IMR-90 (cell line): Measurements from ENCODE around the gene SOX6. TPM values are rescaled to one million over a fixed set of nuclear protein-coding genes. Genes with fewer than 3 reads are reported as not detected.

Experiments
- ATAC-seq: fragments of 200-7000 bp; cut with Tn5 transposase; 2 replicates; pipeline ENCODE4 v1.9.1; 2020; ENCODE audit warnings: low read depth, mild to moderate bottlenecking, moderate library complexity
- BruUV-seq: library from RNA; stranded (reverse); fragments of 400-500 nt; replicated peaks from 2 replicates; lab custom pipeline; 2021; lab: Mats Ljungman, UMichigan
- CTCF ChIA-PET: fragments of 300-600 bp; formaldehyde crosslinking; extraction: SDS; loops from one replicate; lab custom pipeline; 2021; ENCODE audit warnings: antibody characterized with exemption; lab: Yijun Ruan, JAX
- POLR2A ChIA-PET: fragments of 300-600 bp; sonication (Branson Sonifier 250); formaldehyde crosslinking; loops from one replicate; lab custom pipeline; 2022; ENCODE audit warnings: antibody characterized with exemption; ENCODE audit not compliant: unreplicated experiment; lab: Charles Lee
- DNase-seq: peaks from one replicate; pipeline ENCODE4 v3.0.0; 2013
- H2AFZ ChIP-seq: replicated peaks from 2 replicates; pipeline ENCODE3; 2013; ENCODE audit warnings: low read length, mild to moderate bottlenecking; ENCODE audit not compliant: poor library complexity
- H2AK5ac ChIP-seq: 2 replicates; pipeline ENCODE4 v1.6.1; 2013; ENCODE audit warnings: low read depth, low read length, inconsistent platforms
- H2AK9ac ChIP-seq: replicated peaks from 2 replicates; pipeline ENCODE3; 2013; ENCODE audit warnings: mild to moderate bottlenecking, low read depth, low read length, moderate library complexity; ENCODE audit not compliant: poor library complexity
- H2BK120ac ChIP-seq: 2 replicates; pipeline ENCODE4 v1.6.1; 2013; ENCODE audit warnings: low read depth, low read length, inconsistent platforms
- H2BK15ac ChIP-seq: 3 replicates; pipeline ENCODE4 v1.6.1; 2013; ENCODE audit warnings: low read depth, low read length, inconsistent platforms
- H2BK20ac ChIP-seq: 2 replicates; pipeline ENCODE4 v1.6.1; 2013; ENCODE audit warnings: low read depth, mild to moderate bottlenecking, inconsistent platforms, low read length, moderate library complexity
- H2BK5ac ChIP-seq: 2 replicates; pipeline ENCODE4 v1.6.1; 2013; ENCODE audit warnings: mild to moderate bottlenecking, low read depth, low read length, inconsistent platforms; ENCODE audit not compliant: poor library complexity, severe bottlenecking
- H3K14ac ChIP-seq: replicated peaks from 2 replicates; pipeline ENCODE4 v1.6.1; 2013; ENCODE audit warnings: low read depth, low read length, inconsistent platforms
- H3K18ac ChIP-seq: 2 replicates; pipeline ENCODE4 v1.6.1; 2013; ENCODE audit warnings: low read depth, low read length, control low read depth
- H3K23ac ChIP-seq: 2 replicates; pipeline ENCODE4 v1.6.1; 2013; ENCODE audit warnings: low read depth, low read length, inconsistent platforms
- H3K27ac ChIP-seq: 2 replicates; pipeline ENCODE4 v1.5.1; 2013; ENCODE audit warnings: mild to moderate bottlenecking, control low read depth, low read length; ENCODE audit not compliant: insufficient read depth
- H3K27me3 ChIP-seq: 2 replicates; pipeline ENCODE4 v1.6.1; 2013; ENCODE audit warnings: low read length; ENCODE audit not compliant: control insufficient read depth, insufficient read depth
- H3K36me3 ChIP-seq: 2 replicates; pipeline ENCODE4 v1.6.1; 2013; ENCODE audit warnings: low read length, mixed read lengths; ENCODE audit not compliant: control insufficient read depth, insufficient read depth
- H3K4ac ChIP-seq: 2 replicates; pipeline ENCODE4 v1.6.1; 2013; ENCODE audit warnings: low read depth, low read length, inconsistent platforms
- H3K4me1 ChIP-seq: 2 replicates; pipeline ENCODE4 v1.6.1; 2013; ENCODE audit warnings: low read length, mixed read lengths; ENCODE audit not compliant: control insufficient read depth, insufficient read depth
- H3K4me2 ChIP-seq: 2 replicates; pipeline ENCODE4 v1.6.1; 2013; ENCODE audit warnings: low read depth, mild to moderate bottlenecking, control low read depth, low read length, moderate library complexity
- H3K4me3 ChIP-seq: 2 replicates; pipeline ENCODE4 v1.5.1; 2013; ENCODE audit warnings: low read depth, mild to moderate bottlenecking, control low read depth, low read length, moderate library complexity; ENCODE audit not compliant: insufficient read depth
- H3K56ac ChIP-seq: 2 replicates; pipeline ENCODE4 v1.6.1; 2013; ENCODE audit warnings: low read length, inconsistent platforms; ENCODE audit not compliant: insufficient read depth; ENCODE audit errors: extremely low read depth
- H3K79me1 ChIP-seq, 2 experiments: 2 replicates each; pipeline ENCODE4 v1.6.1; 2013; ENCODE audit warnings: low read length in 2 of 2, inconsistent platforms in 1 of 2, low read depth in 1 of 2
- H3K9ac ChIP-seq: 2 replicates; pipeline ENCODE4 v1.6.1; 2013; ENCODE audit warnings: low read depth, low read length, control low read depth
- H3K9me1 ChIP-seq: 2 replicates; pipeline ENCODE4 v1.6.1; 2013; ENCODE audit warnings: low read length, inconsistent platforms; ENCODE audit not compliant: insufficient read depth
- H3K9me3 ChIP-seq: 2 replicates; pipeline ENCODE4 v1.6.1; 2013; ENCODE audit warnings: low read length; ENCODE audit not compliant: control insufficient read depth, insufficient read depth
- H4K20me1 ChIP-seq: 2 replicates; pipeline ENCODE4 v1.6.1; 2013; ENCODE audit warnings: low read length, inconsistent platforms; ENCODE audit not compliant: insufficient read depth
- H4K5ac ChIP-seq: 2 replicates; pipeline ENCODE4 v1.6.1; 2013; ENCODE audit warnings: mild to moderate bottlenecking, low read depth, low read length, control low read depth
- H4K8ac ChIP-seq, 2 experiments: 2 replicates each; pipeline ENCODE4 v1.6.1; 2013; ENCODE audit warnings: low read depth in 2 of 2, low read length in 2 of 2, control low read depth in 1 of 2, inconsistent platforms in 1 of 2
- H4K91ac ChIP-seq: 2 replicates; pipeline ENCODE4 v1.6.1; 2013; ENCODE audit warnings: low read depth, low read length, inconsistent platforms; ENCODE audit not compliant: insufficient read depth
- BHLHE40 ChIP-seq: fragments of 150-350 bp; IDR thresholded peaks from 2 replicates; pipeline ENCODE4 v1.6.1; 2016; ENCODE audit warnings: mild to moderate bottlenecking, low read depth, low read length
- CEBPB ChIP-seq: IDR thresholded peaks from 2 replicates; pipeline ENCODE4 v1.6.1; 2012; ENCODE audit warnings: low read depth, low read length, improper control_type of control experiment
- POLR2A ChIP-seq: IDR thresholded peaks from 2 replicates; pipeline ENCODE4 v1.6.1; 2012; ENCODE audit warnings: mild to moderate bottlenecking, low read depth, low read length
- RCOR1 ChIP-seq: IDR thresholded peaks from 2 replicates; pipeline ENCODE4 v1.6.1; 2012; ENCODE audit warnings: mild to moderate bottlenecking, low read length, improper control_type of control experiment; ENCODE audit not compliant: insufficient replicate concordance
- WGBS, 2 experiments: methylation state at CpG; one replicate each; pipeline versions ENCODE4 v1.1.5 to v1.1.7; 2013; ENCODE audit warnings: missing lambda C conversion rate in 2 of 2; ENCODE audit not compliant: insufficient read length in 1 of 2; ENCODE audit errors: extremely low coverage in 2 of 2; 5-methylcytosine and 5-hydroxymethylcytosine counted together
- dilution Hi-C: fragments of 300-500 bp; cut with HindIII; formaldehyde crosslinking; loops from one replicate; pipeline ENCODE4 v1.14.3; 2018; ENCODE audit warnings: low sequenced_read_pairs; ENCODE audit not compliant: unreplicated experiment
- in situ Hi-C: fragments of 300-500 bp; cut with MboI; formaldehyde crosslinking; loops from 3 replicates; pipeline ENCODE4 v1.14.3; 2019; ENCODE audit warnings: low sequenced_read_pairs, inconsistent platforms, mixed read lengths
- intact Hi-C: fragments of 100-400 bp; cut with micrococcal nuclease; formaldehyde crosslinking; loops from 2 replicates; pipeline ENCODE4 v1.10.0; 2022
- polyA plus RNA-seq, 3 experiments: library from polyadenylated mRNA; depleted of rRNA; stranded (reverse); fragments of >200 nt; gene quantifications; 2 replicates each; pipeline ENCODE4 v1.2.3, GENCODE V29; 2012; ENCODE audit warnings: low replicate concordance in 1 of 3
- total RNA-seq: library from RNA; depleted of rRNA; stranded (reverse); fragments of >200 nt; gene quantifications from 2 replicates; pipeline ENCODE4 v1.2.3, GENCODE V29; 2012

SOX6 gene
- total and polyA plus RNA-seq, 2 of the 4 experiments (the other 2 are of a cell fraction), result 1.7 to 7.7 TPM

GRCh38 chr11:16098526-16099205 lies 257.7 kb downstream of the SOX6 start:
- Histone ChIP-seq H3K4ac (no peak overlapping the region), H3K4me1 (peaks cover 7% of the 10 kb centered on the region), H4K20me1 (no peaks in the 10 kb centered on the region), H3K9me1 (no peaks in the 10 kb centered on the region; the same call in 1 of the 2 replicates), H2BK20ac (no peak overlapping the region), H3K4me3 (no peak overlapping the region), H3K18ac (0 out of 2 replicates have a peak overlapping the region, but pooled peaks have one; percentile 6), H3K27ac (no peak overlapping the region), H2AK5ac (peak overlapping the region; percentile 32; the same call in 1 of the 2 replicates), H3K23ac (no peak overlapping the region), H2AFZ (no peak overlapping the region), H3K27me3 (no peaks in the 10 kb centered on the region), H2AK9ac (no peak overlapping the region), H3K4me2 (peak overlapping the region; percentile 15), H2BK120ac (peak overlapping the region; percentile 36; the same call in 1 of the 2 replicates), H2BK15ac (no peak overlapping the region), H3K14ac (0 out of 2 replicates have a peak overlapping the region, but pooled peaks have one; percentile 48), H3K36me3 (no peaks in the 10 kb centered on the region), H3K9ac (no peak overlapping the region; the same call in 1 of the 2 replicates), H4K5ac (0 out of 2 replicates have a peak overlapping the region, but pooled peaks have one; percentile 53), H3K56ac (no peak overlapping the region), H3K9me3 (no peaks in the 10 kb centered on the region), H4K91ac (no peak overlapping the region), H2BK5ac (no peak overlapping the region), H3K79me1 (no peaks in the 10 kb centered on the region), H4K8ac (no peak overlapping the region)
- DNase-seq (peak; percentile 31), ATAC-seq (peak; percentile 50)
- in situ Hi-C loops, result no loop called here
- POLR2A ChIA-PET, result interaction anchor here (0.6 kb wide), 1 partner anchor 119 kb away, joined by 3 read pairs; no protein-coding TSS in a partner anchor
- CTCF ChIA-PET, result no interaction called here
- dilution Hi-C loops, result no loop called here
- no TSS peak for BruUV-seq
- no peak for TF ChIP-seq BHLHE40
- TF ChIP-seq RCOR1, result no peak
- no peak for TF ChIP-seq POLR2A
- peak; percentile 14; the same call in 1 of the 2 replicates for TF ChIP-seq CEBPB
- intact Hi-C loops, result loop anchor here (10.0 kb wide), 1 partner anchor 506 kb away; no protein-coding TSS in a partner anchor
- WGBS, 2 experiments, result no CpG with 5 or more reads among the region's 3 CpGs
